ENCODE data around the gene ZNF653. TPM values are rescaled to one million over a fixed set of nuclear protein-coding genes. Genes with fewer than 3 reads are reported as not detected.

The ZNF653 gene
- total and polyA plus RNA-seq, 9 of the 15 experiments (the other 6 are each of a cell fraction or from before 2014, with no cell fraction given): 1.6 to 8.0 (median 4.2) TPM; not detected in 2

DNA sequence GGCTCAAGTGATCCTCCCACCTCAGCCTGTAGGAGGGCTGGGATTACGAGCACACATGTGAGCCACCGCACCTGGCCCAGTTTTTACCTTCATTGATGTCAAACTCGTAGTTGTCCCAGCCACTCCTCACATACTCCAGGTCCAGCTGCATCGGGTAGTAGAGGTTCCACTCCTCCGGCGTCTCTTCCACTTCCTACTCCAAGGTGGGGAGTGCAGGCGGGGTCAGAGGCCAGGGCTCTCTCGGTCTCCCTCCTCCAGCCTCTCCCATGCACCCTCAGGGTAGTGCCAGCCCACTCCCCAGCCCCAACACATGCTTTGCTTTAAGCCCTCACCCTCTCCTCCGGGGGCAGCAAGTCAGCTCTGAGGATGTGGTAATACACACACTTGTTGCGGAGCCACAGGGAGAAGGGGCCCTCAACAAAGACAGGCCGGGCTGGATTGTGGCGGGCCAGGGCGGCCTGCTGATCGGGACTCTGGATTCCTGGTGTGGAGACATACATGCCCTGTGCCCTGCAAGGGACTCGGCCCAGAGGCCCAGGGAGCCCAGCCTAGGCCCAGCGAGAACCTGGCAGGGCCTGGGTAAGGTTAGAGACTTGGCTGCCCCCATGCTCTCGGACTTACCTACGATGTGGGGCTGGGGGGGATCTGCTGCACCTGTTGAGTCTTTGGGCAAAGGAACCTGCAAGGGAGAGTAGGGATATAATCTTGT is 1.9 kb upstream of the ZNF653 start:
- in situ Hi-C loops (cut with MboI): no loop called here
- Histone ChIP-seq H3K36me3 (ENCODE audit: control insufficient read depth, insufficient read depth, low read length) (peaks cover 25% of the 10 kb centered on the region; the same call in 2 of the 3 replicates), H3K4me3 (no peak overlapping the region), H3K79me2 (ENCODE audit: control insufficient read depth, insufficient read depth, low read length) (0 out of 3 replicates have a peak, but pooled peaks cover 3% of the 10 kb centered on the region), H3K9me3 (replicated peaks; ENCODE audit: control insufficient read depth, insufficient read depth, low read depth, low read length) (no peaks in the 10 kb centered on the region), H4K20me1 (replicated peaks; ENCODE audit: control insufficient read depth, insufficient read depth, low read length) (no peaks in the 10 kb centered on the region), H3K27me3 (ENCODE audit: control insufficient read depth in 2 of 2, insufficient read depth in 2 of 2, low read length in 2 of 2) (no peaks in the 10 kb centered on the region), H2AFZ (ENCODE audit: low read depth, low read length) (no peak overlapping the region), H3K4me1 (replicated peaks in 1 of 2; ENCODE audit: control insufficient read depth in 2 of 2, insufficient read depth in 2 of 2, low read length in 2 of 2) (peaks cover 7 to 33% of the 10 kb centered on the region in 2 experiments; a peak in 4 of 5 replicates), H3K27ac (ENCODE audit: extremely low read depth, low read depth, low read length) (no peak overlapping the region), H3K9me1 (ENCODE audit: control insufficient read depth, insufficient read depth, low read length) (no peaks in the 10 kb centered on the region), H3K4me2 (ENCODE audit: insufficient read depth, low read length) (no peak overlapping the region), H3K9ac (ENCODE audit: insufficient read depth in 1 of 2, low read depth in 2 of 2, low read length in 2 of 2) (peak overlapping the region in 1 of 2 experiments; percentile 4; a peak in 1 of 4 replicates)
- POLR2A ChIA-PET: interaction anchor here (2.0 kb wide), 1 partner anchor 15 kb away, joined by 5 read pairs; no protein-coding TSS in a partner anchor
- intact Hi-C loops (cut with micrococcal nuclease): no loop called here
- TF ChIP-seq ZNF561 (CRISPR knock-in tag; conservative IDR thresholded peaks at IDR 0.05): no peak
- no peak for TF ChIP-seq USF2 (CRISPR knock-in tag; IDR thresholded peaks at IDR 0.05)
- TF ChIP-seq SMARCC2 (IDR thresholded peaks at IDR 0.05; ENCODE audit: low read depth): no peak
- TF ChIP-seq KDM5B (IDR thresholded peaks at IDR 0.05; ENCODE audit: insufficient replicate concordance, low read depth, low read length): no peak
- no peak for TF ChIP-seq UBTF (IDR thresholded peaks at IDR 0.05; ENCODE audit: borderline replicate concordance in 1 of 2, low read depth in 2 of 2, low read length in 2 of 2)
- TF ChIP-seq CHCHD3 (CRISPR knock-in tag; IDR thresholded peaks at IDR 0.05): no peak
- TF ChIP-seq CBX3 (IDR thresholded peaks at IDR 0.05; ENCODE audit: borderline replicate concordance in 1 of 2, low read length in 2 of 2): no peak
- TF ChIP-seq CBFA2T2 (conservative IDR thresholded peaks at IDR 0.05): no peak
- TF ChIP-seq BHLHE40 (IDR thresholded peaks at IDR 0.05; ENCODE audit: low read length): no peak
- TF ChIP-seq ZNF445 (CRISPR knock-in tag; IDR thresholded peaks at IDR 0.05; ENCODE audit: low read depth): no peak
- TF ChIP-seq HDAC6 (IDR thresholded peaks at IDR 0.05; ENCODE audit: low read depth, low read length): no peak
- no peak for TF ChIP-seq ZNF512 (tag; IDR thresholded peaks at IDR 0.05)
- no peak for TF ChIP-seq PHB (CRISPR knock-in tag; IDR thresholded peaks at IDR 0.05)
- TF ChIP-seq ZNF830 (CRISPR knock-in tag; IDR thresholded peaks at IDR 0.05): no peak
- TF ChIP-seq RNF219 (CRISPR knock-in tag; IDR thresholded peaks at IDR 0.05): no peak
- FAIRE-seq (no peak), DNase-seq (ENCODE audit: extremely low read depth in 1 of 4, low spot score in 3 of 4) (no peak), ATAC-seq (no peak)
- 90% methylated on average over 18 of the region's 18 CpGs for WGBS (ENCODE audit: insufficient coverage, low coverage, missing lambda C conversion rate)
- no TSS peak for BruUV-seq (replicated peaks)
- CTCF ChIA-PET (ENCODE audit: low intra/inter-chr PET ratio): no interaction called here

All from K562 (cell line).